Measurements from ENCODE around the gene LYZL1. TPM values are rescaled to one million over a fixed set of nuclear protein-coding genes. Genes with fewer than 3 reads are reported as not detected.
"Not testable (repeated sequence)": the region's sequence is repeated elsewhere in the genome, so short reads cannot be mapped to it uniquely, and the experiment has no call there.

Gene LYZL1
- total RNA-seq, 1 donor from 2014 or later: not detected

DNA sequence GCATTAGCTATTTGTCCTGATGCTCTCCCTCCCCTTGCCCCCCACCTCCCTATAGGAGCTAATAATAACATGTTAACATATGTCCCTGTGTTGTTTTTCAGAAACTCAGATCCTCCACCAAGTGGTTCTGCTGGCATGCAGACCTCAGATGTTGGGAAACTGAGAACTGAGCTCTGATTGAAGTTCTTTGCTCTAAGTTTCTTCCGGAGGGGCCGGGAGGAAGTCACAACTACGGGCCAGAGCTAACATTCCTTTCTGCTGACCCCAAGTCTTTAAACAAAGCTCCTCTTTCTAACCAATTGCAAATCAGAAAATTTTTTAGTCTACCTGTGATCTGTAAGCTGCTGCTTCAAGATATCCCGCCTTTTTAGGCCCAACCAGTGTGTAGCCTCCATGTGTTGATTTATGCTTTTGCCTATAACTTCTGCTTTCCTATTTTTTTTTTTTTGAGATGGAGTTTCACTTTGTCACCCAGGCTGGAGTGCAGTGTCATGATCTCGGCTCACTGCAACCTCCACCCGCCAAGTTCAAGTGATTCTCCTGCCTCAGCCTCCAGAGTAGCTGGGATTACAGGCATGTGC, 66.6 kb downstream of the LYZL1 start:
- Mint-ChIP-seq H3K36me3 (ENCODE audit: low read depth, unreplicated experiment) (no peaks in the 10 kb centered on the region), H3K27ac (ENCODE audit: unreplicated experiment) (no peak overlapping the region), H3K9me3 (ENCODE audit: unreplicated experiment) (no peaks in the 10 kb centered on the region), H3K4me1 (ENCODE audit: unreplicated experiment) (peaks cover 2% of the 10 kb centered on the region), H3K27me3 (ENCODE audit: unreplicated experiment) (peaks cover 6% of the 10 kb centered on the region), H3K4me3 (ENCODE audit: unreplicated experiment) (no peak overlapping the region)
- no peak for DNase-seq (ENCODE audit: low spot score)
- no peak for TF ChIP-seq CTCF (IDR thresholded peaks at IDR 0.05; ENCODE audit: unreplicated experiment)

DNA sequence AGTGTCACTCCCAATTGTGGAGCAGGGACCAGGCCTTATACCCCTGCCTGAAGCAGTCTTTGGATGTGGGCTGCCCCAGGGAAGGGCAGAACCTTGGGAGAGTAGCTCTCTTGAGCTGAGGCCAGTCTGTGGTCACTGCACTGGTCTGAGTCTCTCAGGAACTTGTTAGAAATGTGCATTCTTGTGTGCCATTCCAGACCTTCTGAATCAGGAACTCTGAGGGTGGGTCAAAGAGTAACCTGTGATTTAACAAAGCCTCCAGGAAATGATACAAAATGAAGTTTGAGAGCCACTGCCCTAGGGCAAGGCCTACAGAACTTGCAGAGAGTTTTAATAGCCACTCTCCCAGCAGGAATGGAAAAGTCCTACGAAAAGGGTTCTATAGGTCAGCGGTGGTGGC, 68.1 kb downstream of the LYZL1 start:
- Mint-ChIP-seq H3K4me1 (ENCODE audit: unreplicated experiment) (peaks cover 2% of the 10 kb centered on the region), H3K27ac (ENCODE audit: unreplicated experiment) (no peak overlapping the region), H3K27me3 (ENCODE audit: unreplicated experiment) (peaks cover 6% of the 10 kb centered on the region), H3K4me3 (ENCODE audit: unreplicated experiment) (no peak overlapping the region), H3K9me3 (ENCODE audit: unreplicated experiment) (no peaks in the 10 kb centered on the region), H3K36me3 (ENCODE audit: low read depth, unreplicated experiment) (no peaks in the 10 kb centered on the region)
- DNase-seq (ENCODE audit: low spot score): no peak
- TF ChIP-seq CTCF (IDR thresholded peaks at IDR 0.05; ENCODE audit: unreplicated experiment): no peak

- Mint-ChIP-seq H3K36me3 (ENCODE audit: low read depth, unreplicated experiment) (no peaks in the 10 kb centered on the region), H3K27ac (ENCODE audit: unreplicated experiment) (no peak overlapping the region)
- no peak for TF ChIP-seq CTCF (IDR thresholded peaks at IDR 0.05; ENCODE audit: unreplicated experiment)
Observed at GRCh38 chr10:29358010-29358616, 69.2 kb downstream of the LYZL1 start.

GRCh38 chr10:29360215-29360853, 71.5 kb downstream of the LYZL1 start:
- H3K27me3 Mint-ChIP-seq (ENCODE audit: unreplicated experiment); H3K27ac Mint-ChIP-seq (ENCODE audit: unreplicated experiment); H3K36me3 Mint-ChIP-seq (ENCODE audit: low read depth, unreplicated experiment); DNase-seq (ENCODE audit: low spot score); H3K4me1 Mint-ChIP-seq (ENCODE audit: unreplicated experiment); H3K9me3 Mint-ChIP-seq (ENCODE audit: unreplicated experiment); H3K4me3 Mint-ChIP-seq (ENCODE audit: unreplicated experiment): not testable (repeated sequence)

More at GRCh38 chr10:29358010-29358616, 69.2 kb downstream of the LYZL1 start:
- H3K4me3 Mint-ChIP-seq (ENCODE audit: unreplicated experiment): no peak overlapping the region
- H3K27me3 Mint-ChIP-seq (ENCODE audit: unreplicated experiment): peaks cover 5% of the 10 kb centered on the region
- H3K4me1 Mint-ChIP-seq (ENCODE audit: unreplicated experiment): peaks cover 2% of the 10 kb centered on the region
- DNase-seq (ENCODE audit: low spot score): no peak
- no peaks in the 10 kb centered on the region for H3K9me3 Mint-ChIP-seq (ENCODE audit: unreplicated experiment)
